PC-3 (cell line): Measurements from ENCODE around the gene AKNA.

Source experiments
- CTCF ChIP-seq: fragments of 300-600 bp; sonication (generic); conservative IDR thresholded peaks from 2 replicates; pipeline ENCODE4 v1.5.1; 2017; ENCODE audit warnings: antibody characterized with exemption, low read depth, mild to moderate bottlenecking, low read length
- EZH2 ChIP-seq: fragments of 300-600 bp; sonication (generic); IDR thresholded peaks from one replicate; pipeline ENCODE4 v1.6.1; 2017; ENCODE audit warnings: antibody characterized with exemption, mild to moderate bottlenecking, low read length; ENCODE audit not compliant: unreplicated experiment

GRCh38 chr9:114294664-114295063 lies 93.1 kb downstream of the AKNA start:
- TF ChIP-seq CTCF (no peak), EZH2 (no peak)
